Activated CD8-positive, alpha-beta memory T cell treated with anti-CD3 and anti-CD28 coated beads for 36 hours (primary cell): Measurements from ENCODE around the gene IFT122. TPM values are rescaled to one million over a fixed set of nuclear protein-coding genes. Genes with fewer than 3 reads are reported as not detected.

ENCODE experiments used
- CTCF ChIA-PET: fragments of 350-600 bp; sonication (Branson Sonifier 250); formaldehyde crosslinking; loops from one replicate; lab custom pipeline; 2021; ENCODE audit warnings: antibody characterized with exemption; lab: Charles Lee
- POLR2A ChIA-PET: fragments of 350-600 bp; sonication (Branson Sonifier 250); formaldehyde crosslinking; loops from one replicate; lab custom pipeline; 2021; ENCODE audit warnings: antibody characterized with exemption; lab: Charles Lee
- total RNA-seq, 2 experiments: library from RNA; stranded (reverse); gene quantifications; one replicate each; pipeline ENCODE4 v1.2.3, GENCODE V29; 2021

Gene IFT122
- total RNA-seq, 2 experiments from 2014 or later: 16.5 to 19.2 TPM

GRCh38 chr3:129558772-129559564, 118.9 kb downstream of the IFT122 start:
- POLR2A ChIA-PET: no interaction called here
- CTCF ChIA-PET: no interaction called here

GRCh38 chr3:129559565-129560079, 119.6 kb downstream of the IFT122 start:
- POLR2A ChIA-PET: no interaction called here
- CTCF ChIA-PET: no interaction called here

GRCh38 chr3:129560269-129560787, 120.3 kb downstream of the IFT122 start:
- POLR2A ChIA-PET: no interaction called here
- CTCF ChIA-PET: no interaction called here

GRCh38 chr3:129560911-129561594, 121.0 kb downstream of the IFT122 start:
- ChIA-PET CTCF (no interaction called here), POLR2A (no interaction called here)

- POLR2A ChIA-PET: no interaction called here
- CTCF ChIA-PET: no interaction called here
These were observed 121.7 kb downstream of the IFT122 start for GRCh38 chr3:129561619-129562248.

- ChIA-PET CTCF (no interaction called here), POLR2A (no interaction called here)
These were observed 122.8 kb downstream of the IFT122 start for GRCh38 chr3:129562803-129563202.

- POLR2A ChIA-PET: no interaction called here
- CTCF ChIA-PET: no interaction called here
These were observed 123.3 kb downstream of the IFT122 start for GRCh38 chr3:129563332-129563731.

GRCh38 chr3:129563850-129564535, 124.0 kb downstream of the IFT122 start:
- ChIA-PET CTCF (no interaction called here), POLR2A (no interaction called here)

GRCh38 chr3:129564981-129565644, 125.1 kb downstream of the IFT122 start:
- CTCF ChIA-PET: no interaction called here
- POLR2A ChIA-PET: no interaction called here

GRCh38 chr3:129565902-129566301, 125.9 kb downstream of the IFT122 start:
- CTCF ChIA-PET: no interaction called here

GRCh38 chr3:129567176-129567705, 127.2 kb downstream of the IFT122 start:
- ChIA-PET CTCF (no interaction called here), POLR2A (no interaction called here)

More at GRCh38 chr3:129565902-129566301, 125.9 kb downstream of the IFT122 start:
- POLR2A ChIA-PET: no interaction called here

- ChIA-PET CTCF (no interaction called here), POLR2A (no interaction called here)
These were observed 127.9 kb downstream of the IFT122 start for GRCh38 chr3:129567939-129568338.

- ChIA-PET CTCF (no interaction called here), POLR2A (no interaction called here)
These were observed 129.8 kb downstream of the IFT122 start for GRCh38 chr3:129569856-129570255.

Other genes with a start within 250 kb of the IFT122 start
- 100 to 1,000 TPM; 137 to 139 TPM for gene COPG1, start 190.6 kb upstream of the IFT122 start, total RNA-seq
- 10 to 100 TPM; 59.5 TPM for gene HMCES, start 161.4 kb upstream of the IFT122 start, total RNA-seq
- gene EFCAB12, start 11.6 kb upstream of the IFT122 start, total RNA-seq: under 1 TPM; 0.67 to 0.71 TPM
- gene MBD4, start 276 bp upstream of the IFT122 start, total RNA-seq: 10 to 100 TPM; 46.1 to 48.2 TPM
- gene RHO, start 88.4 kb downstream of the IFT122 start, total RNA-seq: not detected
- gene H1-8, start 103.0 kb downstream of the IFT122 start, total RNA-seq: not detected
- gene PLXND1, start 166.5 kb downstream of the IFT122 start, total RNA-seq: 1 to 10 TPM; 7.6 to 7.7 TPM